Keratinocyte (primary cell): Measurements from ENCODE around the gene FERMT3.

ENCODE experiments used
- CTCF ChIP-seq, 3 experiments: IDR thresholded peaks in 1 of 3; conservative IDR thresholded peaks in 1 of 3; optimal IDR thresholded peaks in 1 of 3; 2 replicates in 2 of 3; 3 replicates in 1 of 3; pipeline versions ENCODE3 to v1.5.1; 2011; ENCODE audit warnings: low read length in 3 of 3, mild to moderate bottlenecking in 3 of 3, moderate library complexity in 2 of 3, control low read depth in 1 of 3, inconsistent platforms in 1 of 3; ENCODE audit not compliant: insufficient read depth in 2 of 3; ENCODE audit errors: extremely low read depth in 1 of 3
- EZH2 ChIP-seq: IDR thresholded peaks from one replicate; pipeline ENCODE4 v1.6.1; 2012; ENCODE audit warnings: inconsistent platforms, mild to moderate bottlenecking, low read length, moderate library complexity

GRCh38 chr11:64247729-64248531 lies 41.4 kb downstream of the FERMT3 start:
- TF ChIP-seq CTCF (optimal IDR thresholded peaks at IDR 0.05 in 1 of 3, IDR thresholded peaks at IDR 0.05 in 1 of 3, conservative IDR thresholded peaks at IDR 0.05 in 1 of 3; ENCODE audit: extremely low read depth in 1 of 3, insufficient read depth in 2 of 3, low read length in 3 of 3) (no peak), EZH2 (no peak)
